ENCODE results near the gene HAUS2. TPM values are rescaled to one million over a fixed set of nuclear protein-coding genes. Genes with fewer than 3 reads are reported as not detected.

Gene HAUS2
- total RNA-seq, 1 donor from 2014 or later: 77.5 TPM

DNA sequence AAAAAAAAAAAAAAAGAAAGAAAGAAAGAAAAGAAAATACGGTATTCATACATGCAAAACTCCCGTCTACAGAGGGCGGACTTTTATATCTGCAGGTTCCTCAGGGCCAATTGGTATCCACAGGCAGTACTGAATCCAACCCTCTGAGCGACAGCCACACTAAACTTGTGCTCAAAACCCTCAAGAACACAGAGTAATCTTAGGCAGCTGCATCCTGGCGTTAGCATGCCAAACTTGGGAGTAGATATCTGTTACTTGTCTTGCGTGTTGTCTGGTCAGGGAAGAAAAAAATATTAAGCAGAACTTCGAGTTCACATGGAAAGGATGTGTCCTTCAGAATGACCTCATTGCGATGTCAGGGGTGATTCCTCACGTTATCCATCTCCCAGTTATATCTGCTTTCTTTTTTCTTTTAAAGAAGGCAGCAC, 40.4 kb upstream of the HAUS2 start:
- no peak overlapping the region for H3K4me3 ChIP-seq (ENCODE audit: low read depth, low read length)
- TF ChIP-seq, protein P1, sequence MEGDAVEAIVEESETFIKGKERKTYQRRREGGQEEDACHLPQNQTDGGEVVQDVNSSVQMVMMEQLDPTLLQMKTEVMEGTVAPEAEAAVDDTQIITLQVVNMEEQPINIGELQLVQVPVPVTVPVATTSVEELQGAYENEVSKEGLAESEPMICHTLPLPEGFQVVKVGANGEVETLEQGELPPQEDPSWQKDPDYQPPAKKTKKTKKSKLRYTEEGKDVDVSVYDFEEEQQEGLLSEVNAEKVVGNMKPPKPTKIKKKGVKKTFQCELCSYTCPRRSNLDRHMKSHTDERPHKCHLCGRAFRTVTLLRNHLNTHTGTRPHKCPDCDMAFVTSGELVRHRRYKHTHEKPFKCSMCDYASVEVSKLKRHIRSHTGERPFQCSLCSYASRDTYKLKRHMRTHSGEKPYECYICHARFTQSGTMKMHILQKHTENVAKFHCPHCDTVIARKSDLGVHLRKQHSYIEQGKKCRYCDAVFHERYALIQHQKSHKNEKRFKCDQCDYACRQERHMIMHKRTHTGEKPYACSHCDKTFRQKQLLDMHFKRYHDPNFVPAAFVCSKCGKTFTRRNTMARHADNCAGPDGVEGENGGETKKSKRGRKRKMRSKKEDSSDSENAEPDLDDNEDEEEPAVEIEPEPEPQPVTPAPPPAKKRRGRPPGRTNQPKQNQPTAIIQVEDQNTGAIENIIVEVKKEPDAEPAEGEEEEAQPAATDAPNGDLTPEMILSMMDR (conservative IDR thresholded peaks at IDR 0.05; ENCODE audit: low read depth, low read length): no peak
- DNase-seq (ENCODE audit: low read depth): no peak

DNA sequence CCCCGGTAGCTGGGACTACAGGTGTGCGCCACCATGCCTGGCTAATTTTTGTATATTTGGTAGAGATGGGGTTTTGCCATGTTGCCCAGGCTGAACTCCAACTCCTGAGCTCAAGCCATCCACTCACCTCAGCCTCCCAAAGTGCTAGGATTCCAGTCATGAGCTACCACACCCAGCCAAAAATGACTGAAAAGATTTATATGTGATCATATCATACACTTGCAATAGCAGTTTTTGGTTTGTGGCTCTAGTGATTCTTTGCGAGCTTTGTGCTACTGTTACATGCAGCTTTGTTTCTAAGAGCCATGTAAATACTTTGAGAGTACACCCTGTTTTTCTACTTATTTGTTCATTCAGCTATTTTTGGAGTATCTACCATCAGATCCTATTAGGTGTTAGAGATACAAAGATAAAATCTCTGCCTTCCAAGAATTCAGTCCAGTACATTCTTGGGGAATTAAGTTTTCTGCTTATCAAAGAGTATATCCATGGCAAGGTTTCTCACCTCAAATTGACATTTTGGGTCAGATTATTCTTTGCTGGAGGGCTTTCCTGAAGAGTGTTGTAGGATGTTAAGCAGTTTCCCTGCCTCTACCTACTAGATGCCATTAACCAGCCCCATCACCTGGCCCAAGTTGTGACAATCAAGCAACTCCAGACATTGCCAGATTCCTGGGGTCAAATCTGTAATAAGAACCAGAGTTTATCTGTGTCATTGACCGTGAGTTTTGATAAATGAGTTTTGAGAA, 38.2 kb upstream of the HAUS2 start:
- DNase-seq (ENCODE audit: low read depth): no peak
- no peak overlapping the region for H3K4me3 ChIP-seq (ENCODE audit: low read depth, low read length)
- TF ChIP-seq, protein P1 (conservative IDR thresholded peaks at IDR 0.05; ENCODE audit: low read depth, low read length): no peak

DNA sequence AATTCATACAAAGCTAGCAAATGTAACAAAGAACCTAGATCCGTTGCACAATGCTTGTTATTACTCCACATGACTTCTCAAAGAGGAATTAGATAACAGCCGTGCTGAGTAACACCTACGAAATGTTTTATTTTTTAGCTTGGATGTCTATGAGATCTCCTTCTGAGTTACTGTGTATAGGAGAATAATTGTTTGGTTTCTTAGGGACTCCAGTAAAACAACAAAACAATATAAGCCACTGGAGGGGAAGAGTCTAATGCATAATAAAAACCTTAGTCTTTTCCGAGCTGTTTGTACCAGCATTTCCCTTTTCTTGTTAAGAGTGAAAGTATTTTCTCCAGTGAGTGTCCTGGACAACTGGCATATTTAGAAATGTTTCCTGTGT, 37.6 kb upstream of the HAUS2 start:
- H3K4me3 ChIP-seq (ENCODE audit: low read depth, low read length): no peak overlapping the region
- no peak for DNase-seq (ENCODE audit: low read depth)
- TF ChIP-seq, protein P1 (conservative IDR thresholded peaks at IDR 0.05; ENCODE audit: low read depth, low read length): no peak

DNA sequence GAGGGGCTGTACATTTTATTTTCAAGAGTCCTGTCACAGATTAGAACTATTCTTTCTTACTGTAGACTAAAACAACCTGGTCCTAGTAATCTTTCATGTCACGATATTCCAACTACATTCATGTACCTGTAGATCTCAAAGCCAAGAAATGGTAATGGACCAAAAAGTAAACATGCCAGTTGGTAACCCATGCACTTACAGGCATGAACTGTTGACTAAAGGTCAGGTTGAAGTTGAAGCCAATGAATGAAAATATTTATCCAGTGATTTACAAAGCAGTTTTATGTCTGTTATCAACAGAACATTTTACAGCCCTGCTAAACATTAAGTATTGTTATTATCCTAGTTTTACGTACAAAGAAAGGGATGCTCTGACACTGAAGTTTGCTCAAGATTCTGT, 25.3 kb upstream of the HAUS2 start:
- no peak for DNase-seq (ENCODE audit: low read depth)
- TF ChIP-seq, protein P1 (conservative IDR thresholded peaks at IDR 0.05; ENCODE audit: low read depth, low read length): no peak
- H3K4me3 ChIP-seq (ENCODE audit: low read depth, low read length): no peak overlapping the region

GRCh38 chr15:42528970-42529369, 19.7 kb upstream of the HAUS2 start:
- no peak overlapping the region for H3K4me3 ChIP-seq (ENCODE audit: low read depth, low read length)
- DNase-seq (ENCODE audit: low read depth): no peak
- TF ChIP-seq, protein P1 (conservative IDR thresholded peaks at IDR 0.05; ENCODE audit: low read depth, low read length): no peak

- no peak overlapping the region for H3K4me3 ChIP-seq (ENCODE audit: low read depth, low read length)
- TF ChIP-seq, protein P1 (conservative IDR thresholded peaks at IDR 0.05; ENCODE audit: low read depth, low read length): no peak
- no peak for DNase-seq (ENCODE audit: low read depth)
Measured at GRCh38 chr15:42533246-42533645, 15.4 kb upstream of the HAUS2 start.
